ENCODE results near the gene RAB15.

- no peak for TF ChIP-seq CTCF (IDR thresholded peaks at IDR 0.05; ENCODE audit: insufficient read depth, low read depth, low read length)
- TF ChIP-seq EZH2 (IDR thresholded peaks at IDR 0.05; ENCODE audit: insufficient read depth, low read length) = no peak
These were observed 15.3 kb upstream of the RAB15 start for GRCh38 chr14:64987438-64987767.

Measured in astrocyte (in vitro differentiated cells and primary cell).